H1 (cell line): ENCODE measurements around the gene FGD6. TPM values are rescaled to one million over a fixed set of nuclear protein-coding genes. Genes with fewer than 3 reads are reported as not detected.

Source experiments
- CTCF ChIA-PET: fragments of 300-600 bp; sonication (Branson Sonifier 250); formaldehyde crosslinking; loops from one replicate; lab custom pipeline; 2021; ENCODE audit not compliant: partially characterized antibody; lab: Charles Lee
- POLR2A ChIA-PET: fragments of 300-600 bp; sonication (Branson Sonifier 250); formaldehyde crosslinking; loops from one replicate; lab custom pipeline; 2021; ENCODE audit warnings: inconsistent platforms; ENCODE audit not compliant: partially characterized antibody; lab: Charles Lee
- DNase-seq, 2 experiments: peaks; one replicate each; pipeline versions ENCODE4 v3.0.0 to v3.0.0-alpha.2; 2010 to 2022; ENCODE audit warnings: low spot score in 2 of 2, low read depth in 1 of 2, mixed read lengths in 1 of 2
- FAIRE-seq: peaks from 2 replicates; lab custom pipeline; 2011; peaks lifted over from hg19 to GRCh38; lab: Jason Lieb, UNC
- H2AFZ ChIP-seq: 2 replicates; pipeline ENCODE4 v1.8.1; 2012; ENCODE audit warnings: low read length, inconsistent platforms
- H2AK5ac ChIP-seq: 2 replicates; pipeline ENCODE4 v1.6.1; 2013; ENCODE audit warnings: low read depth, low read length
- H2BK120ac ChIP-seq: replicated peaks from 2 replicates; pipeline ENCODE3; 2013; ENCODE audit warnings: low read depth, low read length, inconsistent platforms
- H2BK12ac ChIP-seq: 2 replicates; pipeline ENCODE4 v1.6.1; 2013; ENCODE audit warnings: low read depth, low read length
- H2BK15ac ChIP-seq: 2 replicates; pipeline ENCODE4 v1.6.1; 2013; ENCODE audit warnings: low read length
- H2BK20ac ChIP-seq: 2 replicates; pipeline ENCODE4 v1.6.1; 2013; ENCODE audit warnings: low read length
- H2BK5ac ChIP-seq: 2 replicates; pipeline ENCODE4 v1.6.1; 2013; ENCODE audit warnings: low read depth, low read length
- H3K14ac ChIP-seq: 2 replicates; pipeline ENCODE4 v1.6.1; 2013; ENCODE audit warnings: inconsistent platforms; ENCODE audit not compliant: insufficient read length
- H3K18ac ChIP-seq: 2 replicates; pipeline ENCODE4 v1.6.1; 2013; ENCODE audit warnings: low read length; ENCODE audit errors: extremely low read depth
- H3K23ac ChIP-seq: 2 replicates; pipeline ENCODE4 v1.6.1; 2013; ENCODE audit warnings: inconsistent platforms; ENCODE audit not compliant: insufficient read length
- H3K23me2 ChIP-seq: 2 replicates; pipeline ENCODE4 v1.6.1; 2013; ENCODE audit warnings: low read depth, low read length
- H3K27ac ChIP-seq: 2 replicates; pipeline ENCODE4 v1.6.1; 2011; ENCODE audit warnings: low read depth, low read length, inconsistent platforms
- H3K27me3 ChIP-seq, 4 experiments: replicated peaks in 1 of 4; 1 replicate in 1 of 4; 2 replicates in 3 of 4; pipeline versions ENCODE4 v1.6.1 to v1.8.1; 2011 to 2013; ENCODE audit warnings: low read length in 3 of 4, mild to moderate bottlenecking in 3 of 4, inconsistent platforms in 2 of 4, mixed read lengths in 2 of 4, moderate library complexity in 1 of 4; ENCODE audit not compliant: control insufficient read depth in 3 of 4, insufficient read depth in 3 of 4; ENCODE audit errors: extremely low read depth in 1 of 4
- H3K36me3 ChIP-seq, 4 experiments: 2 replicates each; pipeline versions ENCODE4 v1.6.1 to v1.8.1; 2011 to 2013; ENCODE audit warnings: mild to moderate bottlenecking in 4 of 4, low read length in 3 of 4, moderate library complexity in 2 of 4, control low read depth in 1 of 4, inconsistent platforms in 1 of 4; ENCODE audit not compliant: insufficient read depth in 4 of 4, control insufficient read depth in 2 of 4
- H3K4ac ChIP-seq: replicated peaks from 2 replicates; pipeline ENCODE3; 2013; ENCODE audit warnings: low read length, low read depth, mixed read lengths, inconsistent platforms; ENCODE audit not compliant: insufficient read length
- H3K4me1 ChIP-seq, 4 experiments: replicated peaks in 1 of 4; 1 replicate in 1 of 4; 2 replicates in 3 of 4; pipeline versions ENCODE4 v1.6.1 to v1.8.1; 2011 to 2013; ENCODE audit warnings: low read length in 3 of 4, inconsistent platforms in 2 of 4, mixed read lengths in 1 of 4; ENCODE audit not compliant: insufficient read depth in 4 of 4, control insufficient read depth in 3 of 4
- H3K4me2 ChIP-seq, 2 experiments: 2 replicates each; pipeline versions ENCODE4 v1.6.1 to v1.8.1; 2011 to 2013; ENCODE audit warnings: low read depth in 2 of 2, low read length in 2 of 2, control low read depth in 1 of 2, inconsistent platforms in 1 of 2, mild to moderate bottlenecking in 1 of 2; ENCODE audit not compliant: insufficient read depth in 1 of 2
- H3K4me3 ChIP-seq, 4 experiments: fragments of 200-600, 300-600 bp in 1 of 4; sonication (generic), shearing (Covaris generic), sonication (Bioruptor Twin) in 1 of 4; 2 replicates each; pipeline versions ENCODE4 v1.5.1 to v1.8.1; 2011 to 2016; ENCODE audit warnings: low read length in 4 of 4, low read depth in 3 of 4, control low read depth in 2 of 4, inconsistent platforms in 2 of 4, mild to moderate bottlenecking in 2 of 4, mixed read lengths in 1 of 4, moderate library complexity in 1 of 4; ENCODE audit not compliant: insufficient read depth in 2 of 4; ENCODE audit errors: extremely low read depth in 1 of 4
- H3K56ac ChIP-seq: replicated peaks from 2 replicates; pipeline ENCODE3; 2013; ENCODE audit warnings: low read depth, mild to moderate bottlenecking, mixed read lengths, low read length, inconsistent platforms; ENCODE audit not compliant: insufficient read length
- H3K79me1 ChIP-seq: 2 replicates; pipeline ENCODE4 v1.6.1; 2013; ENCODE audit warnings: low read depth, low read length, control low read depth
- H3K79me2 ChIP-seq, 2 experiments: 2 replicates each; pipeline versions ENCODE4 v1.6.1 to v1.8.1; 2012 to 2013; ENCODE audit warnings: low read length in 2 of 2, mild to moderate bottlenecking in 2 of 2, inconsistent platforms in 1 of 2; ENCODE audit not compliant: insufficient read depth in 2 of 2, control insufficient read depth in 1 of 2
- H3K9ac ChIP-seq, 4 experiments: replicated peaks in 1 of 4; 1 replicate in 1 of 4; 2 replicates in 3 of 4; pipeline versions ENCODE4 v1.6.1 to v1.8.1; 2011 to 2013; ENCODE audit warnings: low read depth in 3 of 4, low read length in 3 of 4, control low read depth in 2 of 4, mild to moderate bottlenecking in 2 of 4, moderate library complexity in 2 of 4, inconsistent platforms in 1 of 4; ENCODE audit errors: extremely low read depth in 1 of 4
- H3K9me3 ChIP-seq, 2 experiments: 2 replicates each; pipeline versions ENCODE4 v1.6.1 to v1.8.1; 2012 to 2013; ENCODE audit warnings: mild to moderate bottlenecking in 2 of 2, moderate library complexity in 2 of 2, control low read depth in 1 of 2, inconsistent platforms in 1 of 2, low read depth in 1 of 2, low read length in 1 of 2, mixed read lengths in 1 of 2; ENCODE audit not compliant: insufficient read depth in 2 of 2
- H4K20me1 ChIP-seq, 2 experiments: replicated peaks in 1 of 2; 2 replicates each; pipeline versions ENCODE3 to v1.8.1; 2011 to 2013; ENCODE audit warnings: inconsistent platforms in 2 of 2, low read length in 2 of 2, mild to moderate bottlenecking in 1 of 2; ENCODE audit not compliant: insufficient read depth in 2 of 2, control insufficient read depth in 1 of 2
- H4K5ac ChIP-seq: 2 replicates; pipeline ENCODE4 v1.6.1; 2013; ENCODE audit warnings: low read length, low read depth, mixed read lengths, inconsistent platforms; ENCODE audit not compliant: insufficient read length
- H4K8ac ChIP-seq: 2 replicates; pipeline ENCODE4 v1.8.0; 2013; ENCODE audit warnings: mild to moderate bottlenecking, moderate library complexity, low read length, inconsistent platforms; ENCODE audit not compliant: insufficient read depth; ENCODE audit errors: extremely low read depth
- H4K91ac ChIP-seq: replicated peaks from 2 replicates; pipeline ENCODE3; 2013; ENCODE audit warnings: low read length, mixed read lengths, inconsistent platforms; ENCODE audit not compliant: insufficient read length
- BACH1 ChIP-seq: IDR thresholded peaks from 2 replicates; pipeline ENCODE4 v1.6.1; 2012; ENCODE audit warnings: low read length, improper control_type of control experiment
- CBX5 ChIP-seq: fragments of 300-800, 300-1000 bp; sonication (generic); IDR thresholded peaks from 2 replicates; pipeline ENCODE4 v1.7.1; 2016; ENCODE audit warnings: antibody characterized with exemption, low read length, low read depth
- POLR2AphosphoS5 ChIP-seq: IDR thresholded peaks from 2 replicates; pipeline ENCODE4 v1.6.1; 2011; ENCODE audit warnings: low read depth, low read length
- RFX5 ChIP-seq: IDR thresholded peaks from 2 replicates; pipeline ENCODE4 v1.6.1; 2011; ENCODE audit warnings: low read depth, low read length, improper control_type of control experiment, borderline replicate concordance
- RXRA ChIP-seq: IDR thresholded peaks from 2 replicates; pipeline ENCODE4 v1.6.1; 2011; ENCODE audit warnings: low read depth, mild to moderate bottlenecking, low read length, moderate library complexity; ENCODE audit not compliant: insufficient read depth
- SIN3A ChIP-seq, 2 experiments: IDR thresholded peaks in 1 of 2; conservative IDR thresholded peaks in 1 of 2; 2 replicates each; pipeline ENCODE4 v1.6.1; 2011 to 2012; ENCODE audit warnings: low read length in 2 of 2, improper control_type of control experiment in 1 of 2, low read depth in 1 of 2, mild to moderate bottlenecking in 1 of 2
- SIRT6 ChIP-seq: IDR thresholded peaks from one replicate; pipeline ENCODE4 v1.7.1; 2012; ENCODE audit warnings: low read length, inconsistent platforms
- TEAD4 ChIP-seq: IDR thresholded peaks from 2 replicates; pipeline ENCODE4 v1.6.1; 2012; ENCODE audit warnings: low read depth, low read length, inconsistent platforms, mixed read lengths
- WGBS, 2 experiments: shearing (Covaris generic) in 1 of 2; methylation state at CpG; one replicate each; pipeline versions ENCODE4 v1.1.6 to v1.1.7; 2013 to 2015; ENCODE audit warnings: low lambda C conversion rate in 2 of 2, mixed read lengths in 2 of 2, inconsistent platforms in 1 of 2, low coverage in 1 of 2, missing lambda C conversion rate in 1 of 2; ENCODE audit not compliant: insufficient replicate concordance in 2 of 2, insufficient coverage in 1 of 2, insufficient read length in 1 of 2; ENCODE audit errors: extremely low coverage in 1 of 2, missing lambda C conversion rate in 1 of 2; 5-methylcytosine and 5-hydroxymethylcytosine counted together
- polyA plus RNA-seq, 7 experiments: library from polyadenylated mRNA; depleted of rRNA in 3 of 7; stranded (reverse) in 5 of 7; unstranded in 2 of 7; fragments of >200 nt in 5 of 7; fragments of 200-250 nt in 2 of 7; gene quantifications; 1 replicate in 5 of 7; 2 replicates in 1 of 7; 4 replicates in 1 of 7; pipeline versions ENCODE4 v1.2.1 to v1.2.3, GENCODE V29; 2011 to 2013; ENCODE audit warnings: missing spikeins in 2 of 7, mixed read lengths in 2 of 7
- total RNA-seq: library from RNA; stranded (reverse); fragmentation: NEBNext Ultra II Directional; extraction: Animal tissue kit (Norgen Biotek cat#: 25700); gene quantifications from 2 replicates; pipeline ENCODE4 v1.2.1, GENCODE V29; 2021
- TF ChIP-seq, protein P1 (sequence below), 3 experiments: IDR thresholded peaks; 1 replicate in 2 of 3; 2 replicates in 1 of 3; pipeline versions ENCODE4 v1.5.1 to v1.6.1; 2011; ENCODE audit warnings: low read length in 3 of 3, mild to moderate bottlenecking in 3 of 3, inconsistent platforms in 2 of 3, low read depth in 1 of 3, moderate library complexity in 1 of 3; ENCODE audit not compliant: insufficient read depth in 1 of 3; ENCODE audit errors: control extremely low read depth in 1 of 3
- TF ChIP-seq, protein P2 (sequence below): IDR thresholded peaks from 2 replicates; pipeline ENCODE4 v1.6.1; 2011; ENCODE audit warnings: low read depth, mild to moderate bottlenecking, low read length; ENCODE audit not compliant: insufficient read depth

FGD6 gene
- total and polyA plus RNA-seq, 2 of the 8 experiments (the other 6 are each of a cell fraction or from before 2014, with no cell fraction given), result 12.2 to 24.3 TPM

DNA sequence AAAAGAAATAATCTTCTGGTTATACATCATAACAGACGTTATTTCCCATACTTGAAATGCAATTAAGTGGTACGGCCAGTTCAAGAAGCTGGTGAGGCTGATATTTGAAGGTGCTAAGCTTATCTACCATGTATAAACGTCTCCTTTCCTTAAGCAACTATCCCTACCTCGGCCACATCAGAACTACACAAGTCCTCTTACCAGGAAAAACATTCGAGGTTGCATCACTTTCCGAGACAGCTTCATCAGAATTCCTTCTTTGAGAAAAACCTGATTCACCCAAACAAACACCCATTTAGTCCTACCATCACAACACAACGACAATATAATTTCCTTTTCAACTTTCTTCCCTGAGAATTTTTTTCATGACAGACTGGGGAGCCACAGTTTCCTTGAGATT lies 109.9 kb downstream of the FGD6 start:
- no peak overlapping the region for H4K91ac ChIP-seq
- no peaks in the 10 kb centered on the region for H3K9me3 ChIP-seq
- CTCF ChIA-PET, result interaction anchor here (0.7 to 1.3 kb wide), 2 partner anchors 10 to 11 kb away, joined by 3 read pairs; no protein-coding TSS in a partner anchor
- no peak overlapping the region for H4K5ac ChIP-seq
- H3K79me2 ChIP-seq, result no peaks in the 10 kb centered on the region
- no peak overlapping the region for H3K9ac ChIP-seq
- no peaks in the 10 kb centered on the region for H3K23me2 ChIP-seq
- no peak overlapping the region for H2BK120ac ChIP-seq
- no peak overlapping the region for H3K4ac ChIP-seq
- H3K18ac ChIP-seq, result no peak overlapping the region
- WGBS, 2 experiments, result 87 to 100% methylated on average over 1 to 7 of the region's 7 CpGs
- no peaks in the 10 kb centered on the region for H3K4me1 ChIP-seq
- H2AK5ac ChIP-seq, result no peak overlapping the region
- H3K56ac ChIP-seq, result no peak overlapping the region
- peaks cover 0 to 44% (median 25%) of the 10 kb centered on the region in 4 experiments; a peak in 6 of 8 replicates for H3K36me3 ChIP-seq
- no peak for DNase-seq
- H2BK12ac ChIP-seq, result no peak overlapping the region
- H2BK20ac ChIP-seq, result no peak overlapping the region
- no peak overlapping the region for H3K27ac ChIP-seq
- H3K14ac ChIP-seq, result no peak overlapping the region
- H3K4me2 ChIP-seq, result no peak overlapping the region
- no peak overlapping the region for H4K8ac ChIP-seq
- H2BK15ac ChIP-seq, result no peak overlapping the region
- H2BK5ac ChIP-seq, result no peak overlapping the region
- no peak overlapping the region for H3K23ac ChIP-seq
- H3K79me1 ChIP-seq, result no peaks in the 10 kb centered on the region
- no peak overlapping the region for H2AFZ ChIP-seq
- H4K20me1 ChIP-seq, result no peaks in the 10 kb centered on the region
- POLR2A ChIA-PET, result interaction anchor here (0.7 kb wide), 1 partner anchor 1234 kb away, joined by 3 read pairs; no protein-coding TSS in a partner anchor
- no peak for FAIRE-seq
- TF ChIP-seq POLR2AphosphoS5 (no peak), RXRA (no peak), TEAD4 (no peak), BACH1 (no peak), SIRT6 (no peak), SIN3A (conservative IDR thresholded peaks at IDR 0.05 in 1 of 2, IDR thresholded peaks at IDR 0.05 in 1 of 2; ENCODE audit: low read depth in 1 of 2, low read length in 2 of 2) (no peak), RFX5 (no peak), CBX5 (no peak)
- TF ChIP-seq, protein P1, sequence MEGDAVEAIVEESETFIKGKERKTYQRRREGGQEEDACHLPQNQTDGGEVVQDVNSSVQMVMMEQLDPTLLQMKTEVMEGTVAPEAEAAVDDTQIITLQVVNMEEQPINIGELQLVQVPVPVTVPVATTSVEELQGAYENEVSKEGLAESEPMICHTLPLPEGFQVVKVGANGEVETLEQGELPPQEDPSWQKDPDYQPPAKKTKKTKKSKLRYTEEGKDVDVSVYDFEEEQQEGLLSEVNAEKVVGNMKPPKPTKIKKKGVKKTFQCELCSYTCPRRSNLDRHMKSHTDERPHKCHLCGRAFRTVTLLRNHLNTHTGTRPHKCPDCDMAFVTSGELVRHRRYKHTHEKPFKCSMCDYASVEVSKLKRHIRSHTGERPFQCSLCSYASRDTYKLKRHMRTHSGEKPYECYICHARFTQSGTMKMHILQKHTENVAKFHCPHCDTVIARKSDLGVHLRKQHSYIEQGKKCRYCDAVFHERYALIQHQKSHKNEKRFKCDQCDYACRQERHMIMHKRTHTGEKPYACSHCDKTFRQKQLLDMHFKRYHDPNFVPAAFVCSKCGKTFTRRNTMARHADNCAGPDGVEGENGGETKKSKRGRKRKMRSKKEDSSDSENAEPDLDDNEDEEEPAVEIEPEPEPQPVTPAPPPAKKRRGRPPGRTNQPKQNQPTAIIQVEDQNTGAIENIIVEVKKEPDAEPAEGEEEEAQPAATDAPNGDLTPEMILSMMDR (IDR thresholded peaks at IDR 0.05; ENCODE audit: control extremely low read depth in 1 of 3, insufficient read depth in 1 of 3, low read depth in 1 of 3, low read length in 3 of 3), result no peak
- TF ChIP-seq, protein P2, sequence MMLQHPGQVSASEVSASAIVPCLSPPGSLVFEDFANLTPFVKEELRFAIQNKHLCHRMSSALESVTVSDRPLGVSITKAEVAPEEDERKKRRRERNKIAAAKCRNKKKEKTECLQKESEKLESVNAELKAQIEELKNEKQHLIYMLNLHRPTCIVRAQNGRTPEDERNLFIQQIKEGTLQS, result no peak
- no peak overlapping the region for H3K4me3 ChIP-seq
- H3K27me3 ChIP-seq, result no peaks in the 10 kb centered on the region
